ENCODE measurements around the gene PCED1B. TPM values are rescaled to one million over a fixed set of nuclear protein-coding genes. Genes with fewer than 3 reads are reported as not detected.

The PCED1B gene
- total RNA-seq, 1 donor from 2014 or later: 7.6 TPM

- intact Hi-C loops (cut with DNase I): no loop called here
- H3K27me3 ChIP-seq: no peaks in the 10 kb centered on the region
- no peak overlapping the region for H3K27ac ChIP-seq
- no peak overlapping the region for H3K4me3 ChIP-seq
- no peaks in the 10 kb centered on the region for H3K36me3 ChIP-seq
- peaks cover 4% of the 10 kb centered on the region for H3K4me1 ChIP-seq
- H3K9me3 ChIP-seq: no peaks in the 10 kb centered on the region
- TF ChIP-seq CTCF (IDR thresholded peaks at IDR 0.05): no peak
- DNase-seq: no peak
- no peak for ATAC-seq
These were observed 9.1 kb upstream of the PCED1B start for GRCh38 chr12:47070310-47070709.

GRCh38 chr12:47071241-47071852, 8.1 kb upstream of the PCED1B start:
- ATAC-seq: peak; percentile 75
- intact Hi-C loops (cut with DNase I): no loop called here
- no peaks in the 10 kb centered on the region for H3K36me3 ChIP-seq
- DNase-seq: no peak
- H3K4me3 ChIP-seq: no peak overlapping the region
- no peak overlapping the region for H3K27ac ChIP-seq
- H3K27me3 ChIP-seq: no peaks in the 10 kb centered on the region
- peaks cover 4% of the 10 kb centered on the region for H3K4me1 ChIP-seq
- peak; percentile 50 for TF ChIP-seq CTCF (IDR thresholded peaks at IDR 0.05)
- no peaks in the 10 kb centered on the region for H3K9me3 ChIP-seq

GRCh38 chr12:47073951-47074350, 5.5 kb upstream of the PCED1B start:
- DNase-seq (no peak), ATAC-seq (no peak)
- TF ChIP-seq CTCF (IDR thresholded peaks at IDR 0.05): no peak
- Histone ChIP-seq H3K36me3 (no peaks in the 10 kb centered on the region), H3K27me3 (no peaks in the 10 kb centered on the region), H3K9me3 (no peaks in the 10 kb centered on the region), H3K27ac (no peak overlapping the region), H3K4me3 (no peak overlapping the region), H3K4me1 (peaks cover 10% of the 10 kb centered on the region)
- intact Hi-C loops (cut with DNase I): no loop called here

- no peak overlapping the region for H3K4me3 ChIP-seq
- no peak overlapping the region for H3K27ac ChIP-seq
- intact Hi-C loops (cut with DNase I): no loop called here
- no peak for TF ChIP-seq CTCF (IDR thresholded peaks at IDR 0.05)
- DNase-seq (no peak), ATAC-seq (no peak)
- H3K9me3 ChIP-seq: no peaks in the 10 kb centered on the region
- H3K4me1 ChIP-seq: peaks cover 10% of the 10 kb centered on the region
- H3K36me3 ChIP-seq: no peaks in the 10 kb centered on the region
- no peaks in the 10 kb centered on the region for H3K27me3 ChIP-seq
These were observed 4.7 kb upstream of the PCED1B start for GRCh38 chr12:47074757-47075156.

GRCh38 chr12:47075192-47076084, 4.0 kb upstream of the PCED1B start:
- intact Hi-C loops (cut with DNase I): no loop called here
- H3K36me3 ChIP-seq: no peaks in the 10 kb centered on the region
- no peak for TF ChIP-seq CTCF (IDR thresholded peaks at IDR 0.05)
- no peak overlapping the region for H3K4me3 ChIP-seq
- H3K4me1 ChIP-seq: peaks cover 10% of the 10 kb centered on the region
- no peak overlapping the region for H3K27ac ChIP-seq
- ATAC-seq (no peak), DNase-seq (no peak)
- H3K9me3 ChIP-seq: no peaks in the 10 kb centered on the region
- no peaks in the 10 kb centered on the region for H3K27me3 ChIP-seq
